ENCODE results near the gene PDZD2.

- TF ChIP-seq CTCF (IDR thresholded peaks at IDR 0.05) (no peak), POLR2A (IDR thresholded peaks at IDR 0.05) (no peak), EP300 (IDR thresholded peaks at IDR 0.05) (no peak)
Measured at GRCh38 chr5:32158679-32158975, 519.7 kb downstream of the PDZD2 start.
